H1 (cell line): Measurements from ENCODE around the gene MLC1. TPM values are rescaled to one million over a fixed set of nuclear protein-coding genes. Genes with fewer than 3 reads are reported as not detected.
A peak's percentile ranks its signal among the peaks of the same experiment; 100 is the strongest.

ENCODE experiments used
- CTCF ChIA-PET: fragments of 300-600 bp; sonication (Branson Sonifier 250); formaldehyde crosslinking; loops from one replicate; lab custom pipeline; 2021; ENCODE audit not compliant: partially characterized antibody; lab: Charles Lee
- POLR2A ChIA-PET: fragments of 300-600 bp; sonication (Branson Sonifier 250); formaldehyde crosslinking; loops from one replicate; lab custom pipeline; 2021; ENCODE audit warnings: inconsistent platforms; ENCODE audit not compliant: partially characterized antibody; lab: Charles Lee
- DNase-seq, 2 experiments: peaks; one replicate each; pipeline versions ENCODE4 v3.0.0 to v3.0.0-alpha.2; 2010 to 2022; ENCODE audit warnings: low spot score in 2 of 2, low read depth in 1 of 2, mixed read lengths in 1 of 2
- FAIRE-seq: peaks from 2 replicates; lab custom pipeline; 2011; peaks lifted over from hg19 to GRCh38; lab: Jason Lieb, UNC
- H2AFZ ChIP-seq: 2 replicates; pipeline ENCODE4 v1.8.1; 2012; ENCODE audit warnings: low read length, inconsistent platforms
- H2AK5ac ChIP-seq: 2 replicates; pipeline ENCODE4 v1.6.1; 2013; ENCODE audit warnings: low read depth, low read length
- H2BK120ac ChIP-seq: replicated peaks from 2 replicates; pipeline ENCODE3; 2013; ENCODE audit warnings: low read depth, low read length, inconsistent platforms
- H2BK12ac ChIP-seq: 2 replicates; pipeline ENCODE4 v1.6.1; 2013; ENCODE audit warnings: low read depth, low read length
- H2BK15ac ChIP-seq: 2 replicates; pipeline ENCODE4 v1.6.1; 2013; ENCODE audit warnings: low read length
- H2BK20ac ChIP-seq: 2 replicates; pipeline ENCODE4 v1.6.1; 2013; ENCODE audit warnings: low read length
- H2BK5ac ChIP-seq: 2 replicates; pipeline ENCODE4 v1.6.1; 2013; ENCODE audit warnings: low read depth, low read length
- H3K14ac ChIP-seq: 2 replicates; pipeline ENCODE4 v1.6.1; 2013; ENCODE audit warnings: inconsistent platforms; ENCODE audit not compliant: insufficient read length
- H3K18ac ChIP-seq: 2 replicates; pipeline ENCODE4 v1.6.1; 2013; ENCODE audit warnings: low read length; ENCODE audit errors: extremely low read depth
- H3K23ac ChIP-seq: 2 replicates; pipeline ENCODE4 v1.6.1; 2013; ENCODE audit warnings: inconsistent platforms; ENCODE audit not compliant: insufficient read length
- H3K23me2 ChIP-seq: 2 replicates; pipeline ENCODE4 v1.6.1; 2013; ENCODE audit warnings: low read depth, low read length
- H3K27ac ChIP-seq: 2 replicates; pipeline ENCODE4 v1.6.1; 2011; ENCODE audit warnings: low read depth, low read length, inconsistent platforms
- H3K27me3 ChIP-seq, 4 experiments: replicated peaks in 1 of 4; 1 replicate in 1 of 4; 2 replicates in 3 of 4; pipeline versions ENCODE4 v1.6.1 to v1.8.1; 2011 to 2013; ENCODE audit warnings: low read length in 3 of 4, mild to moderate bottlenecking in 3 of 4, inconsistent platforms in 2 of 4, mixed read lengths in 2 of 4, moderate library complexity in 1 of 4; ENCODE audit not compliant: control insufficient read depth in 3 of 4, insufficient read depth in 3 of 4; ENCODE audit errors: extremely low read depth in 1 of 4
- H3K36me3 ChIP-seq, 4 experiments: 2 replicates each; pipeline versions ENCODE4 v1.6.1 to v1.8.1; 2011 to 2013; ENCODE audit warnings: mild to moderate bottlenecking in 4 of 4, low read length in 3 of 4, moderate library complexity in 2 of 4, control low read depth in 1 of 4, inconsistent platforms in 1 of 4; ENCODE audit not compliant: insufficient read depth in 4 of 4, control insufficient read depth in 2 of 4
- H3K4ac ChIP-seq: replicated peaks from 2 replicates; pipeline ENCODE3; 2013; ENCODE audit warnings: low read length, low read depth, mixed read lengths, inconsistent platforms; ENCODE audit not compliant: insufficient read length
- H3K4me1 ChIP-seq, 4 experiments: replicated peaks in 1 of 4; 1 replicate in 1 of 4; 2 replicates in 3 of 4; pipeline versions ENCODE4 v1.6.1 to v1.8.1; 2011 to 2013; ENCODE audit warnings: low read length in 3 of 4, inconsistent platforms in 2 of 4, mixed read lengths in 1 of 4; ENCODE audit not compliant: insufficient read depth in 4 of 4, control insufficient read depth in 3 of 4
- H3K4me2 ChIP-seq, 2 experiments: 2 replicates each; pipeline versions ENCODE4 v1.6.1 to v1.8.1; 2011 to 2013; ENCODE audit warnings: low read depth in 2 of 2, low read length in 2 of 2, control low read depth in 1 of 2, inconsistent platforms in 1 of 2, mild to moderate bottlenecking in 1 of 2; ENCODE audit not compliant: insufficient read depth in 1 of 2
- H3K4me3 ChIP-seq, 4 experiments: fragments of 200-600, 300-600 bp in 1 of 4; sonication (generic), shearing (Covaris generic), sonication (Bioruptor Twin) in 1 of 4; 2 replicates each; pipeline versions ENCODE4 v1.5.1 to v1.8.1; 2011 to 2016; ENCODE audit warnings: low read length in 4 of 4, low read depth in 3 of 4, control low read depth in 2 of 4, inconsistent platforms in 2 of 4, mild to moderate bottlenecking in 2 of 4, mixed read lengths in 1 of 4, moderate library complexity in 1 of 4; ENCODE audit not compliant: insufficient read depth in 2 of 4; ENCODE audit errors: extremely low read depth in 1 of 4
- H3K56ac ChIP-seq: replicated peaks from 2 replicates; pipeline ENCODE3; 2013; ENCODE audit warnings: low read depth, mild to moderate bottlenecking, mixed read lengths, low read length, inconsistent platforms; ENCODE audit not compliant: insufficient read length
- H3K79me1 ChIP-seq: 2 replicates; pipeline ENCODE4 v1.6.1; 2013; ENCODE audit warnings: low read depth, low read length, control low read depth
- H3K79me2 ChIP-seq, 2 experiments: 2 replicates each; pipeline versions ENCODE4 v1.6.1 to v1.8.1; 2012 to 2013; ENCODE audit warnings: low read length in 2 of 2, mild to moderate bottlenecking in 2 of 2, inconsistent platforms in 1 of 2; ENCODE audit not compliant: insufficient read depth in 2 of 2, control insufficient read depth in 1 of 2
- H3K9ac ChIP-seq, 4 experiments: replicated peaks in 1 of 4; 1 replicate in 1 of 4; 2 replicates in 3 of 4; pipeline versions ENCODE4 v1.6.1 to v1.8.1; 2011 to 2013; ENCODE audit warnings: low read depth in 3 of 4, low read length in 3 of 4, control low read depth in 2 of 4, mild to moderate bottlenecking in 2 of 4, moderate library complexity in 2 of 4, inconsistent platforms in 1 of 4; ENCODE audit errors: extremely low read depth in 1 of 4
- H3K9me3 ChIP-seq, 2 experiments: 2 replicates each; pipeline versions ENCODE4 v1.6.1 to v1.8.1; 2012 to 2013; ENCODE audit warnings: mild to moderate bottlenecking in 2 of 2, moderate library complexity in 2 of 2, control low read depth in 1 of 2, inconsistent platforms in 1 of 2, low read depth in 1 of 2, low read length in 1 of 2, mixed read lengths in 1 of 2; ENCODE audit not compliant: insufficient read depth in 2 of 2
- H4K20me1 ChIP-seq, 2 experiments: replicated peaks in 1 of 2; 2 replicates each; pipeline versions ENCODE3 to v1.8.1; 2011 to 2013; ENCODE audit warnings: inconsistent platforms in 2 of 2, low read length in 2 of 2, mild to moderate bottlenecking in 1 of 2; ENCODE audit not compliant: insufficient read depth in 2 of 2, control insufficient read depth in 1 of 2
- H4K5ac ChIP-seq: 2 replicates; pipeline ENCODE4 v1.6.1; 2013; ENCODE audit warnings: low read length, low read depth, mixed read lengths, inconsistent platforms; ENCODE audit not compliant: insufficient read length
- H4K8ac ChIP-seq: 2 replicates; pipeline ENCODE4 v1.8.0; 2013; ENCODE audit warnings: mild to moderate bottlenecking, moderate library complexity, low read length, inconsistent platforms; ENCODE audit not compliant: insufficient read depth; ENCODE audit errors: extremely low read depth
- H4K91ac ChIP-seq: replicated peaks from 2 replicates; pipeline ENCODE3; 2013; ENCODE audit warnings: low read length, mixed read lengths, inconsistent platforms; ENCODE audit not compliant: insufficient read length
- ATF2 ChIP-seq: IDR thresholded peaks from 2 replicates; pipeline ENCODE4 v1.6.1; 2012; ENCODE audit warnings: low read length, inconsistent platforms
- BCL11A ChIP-seq, 2 experiments: IDR thresholded peaks; one replicate each; pipeline ENCODE4 v1.6.1; 2011; ENCODE audit warnings: low read depth in 2 of 2, low read length in 2 of 2, mild to moderate bottlenecking in 2 of 2
- CHD2 ChIP-seq: IDR thresholded peaks from 2 replicates; pipeline ENCODE4 v1.6.1; 2012; ENCODE audit warnings: low read length, improper control_type of control experiment
- SIRT6 ChIP-seq: IDR thresholded peaks from one replicate; pipeline ENCODE4 v1.7.1; 2012; ENCODE audit warnings: low read length, inconsistent platforms
- TAF1 ChIP-seq: IDR thresholded peaks from 2 replicates; pipeline ENCODE4 v1.6.1; 2011; ENCODE audit warnings: mild to moderate bottlenecking, low read depth, low read length
- TAF7 ChIP-seq: optimal IDR thresholded peaks from 2 replicates; pipeline ENCODE3; 2011; ENCODE audit warnings: low read depth, mild to moderate bottlenecking, inconsistent platforms, low read length, moderate library complexity, borderline replicate concordance
- WGBS, 2 experiments: shearing (Covaris generic) in 1 of 2; methylation state at CpG; one replicate each; pipeline versions ENCODE4 v1.1.6 to v1.1.7; 2013 to 2015; ENCODE audit warnings: low lambda C conversion rate in 2 of 2, mixed read lengths in 2 of 2, inconsistent platforms in 1 of 2, low coverage in 1 of 2, missing lambda C conversion rate in 1 of 2; ENCODE audit not compliant: insufficient replicate concordance in 2 of 2, insufficient coverage in 1 of 2, insufficient read length in 1 of 2; ENCODE audit errors: extremely low coverage in 1 of 2, missing lambda C conversion rate in 1 of 2; 5-methylcytosine and 5-hydroxymethylcytosine counted together
- polyA plus RNA-seq, 7 experiments: library from polyadenylated mRNA; depleted of rRNA in 3 of 7; stranded (reverse) in 5 of 7; unstranded in 2 of 7; fragments of >200 nt in 5 of 7; fragments of 200-250 nt in 2 of 7; gene quantifications; 1 replicate in 5 of 7; 2 replicates in 1 of 7; 4 replicates in 1 of 7; pipeline versions ENCODE4 v1.2.1 to v1.2.3, GENCODE V29; 2011 to 2013; ENCODE audit warnings: missing spikeins in 2 of 7, mixed read lengths in 2 of 7
- total RNA-seq: library from RNA; stranded (reverse); fragmentation: NEBNext Ultra II Directional; extraction: Animal tissue kit (Norgen Biotek cat#: 25700); gene quantifications from 2 replicates; pipeline ENCODE4 v1.2.1, GENCODE V29; 2021

MLC1 gene
- total and polyA plus RNA-seq, 2 of the 8 experiments (the other 6 are each of a cell fraction or from before 2014, with no cell fraction given) = 0.20 TPM; not detected in 1

DNA sequence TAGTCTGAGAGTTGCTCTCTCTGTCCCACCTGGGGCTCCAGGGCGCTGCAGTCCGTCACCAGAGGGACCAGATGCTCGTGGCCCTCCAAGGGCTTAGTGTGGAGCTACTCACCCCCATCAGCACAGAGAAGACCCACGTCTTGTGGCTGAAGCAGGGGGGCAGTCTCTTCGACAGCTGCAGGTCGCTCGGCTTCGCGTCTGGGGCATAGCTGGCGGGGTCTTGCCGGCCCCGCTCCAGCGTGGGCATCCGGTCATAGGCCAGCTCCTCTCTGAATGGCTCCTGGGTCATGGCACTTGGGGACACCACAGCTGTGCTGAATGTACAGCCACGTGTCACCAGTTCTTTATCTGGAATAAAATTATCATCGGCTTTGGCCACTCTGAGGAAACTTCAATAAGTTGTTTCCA, 608 bp downstream of the MLC1 start:
- Histone ChIP-seq H2BK12ac (no peak overlapping the region; the same call in 1 of the 2 replicates), H3K4me1 (peaks cover 0 to 14% (median 7%) of the 10 kb centered on the region in 4 experiments; a peak in 5 of 7 replicates), H3K79me1 (no peaks in the 10 kb centered on the region), H3K27me3 (no peaks in the 10 kb centered on the region; a peak in 2 of 7 replicates), H2BK120ac (no peak overlapping the region), H3K9ac (no peak overlapping the region), H2AK5ac (no peak overlapping the region), H4K5ac (no peak overlapping the region), H3K9me3 (no peaks in the 10 kb centered on the region), H3K23ac (no peak overlapping the region), H3K14ac (no peak overlapping the region), H3K27ac (no peak overlapping the region), H3K18ac (no peak overlapping the region), H3K56ac (no peak overlapping the region), H3K4me2 (0 out of 4 replicates have a peak overlapping the region, but pooled peaks of 1 of the 2 experiments have one; percentile 55), H2BK5ac (no peak overlapping the region), H4K20me1 (no peaks in the 10 kb centered on the region), H2BK15ac (0 out of 2 replicates have a peak overlapping the region, but pooled peaks have one; percentile 88), H3K36me3 (no peaks in the 10 kb centered on the region), H4K91ac (no peak overlapping the region), H3K4me3 (no peak overlapping the region), H3K23me2 (no peaks in the 10 kb centered on the region), H2BK20ac (no peak overlapping the region), H3K79me2 (no peaks in the 10 kb centered on the region), H3K4ac (no peak overlapping the region), H4K8ac (no peak overlapping the region), H2AFZ (no peak overlapping the region)
- TF ChIP-seq CHD2 = no peak
- no peak for TF ChIP-seq BCL11A (IDR thresholded peaks at IDR 0.05; ENCODE audit: low read depth in 2 of 2, low read length in 2 of 2)
- TF ChIP-seq TAF7 = no peak
- TF ChIP-seq TAF1 = no peak
- TF ChIP-seq SIRT6 = no peak
- no peak for TF ChIP-seq ATF2
- POLR2A ChIA-PET = interaction anchor here (1.5 kb wide), 1 partner anchor 163 kb away, joined by 3 read pairs; no protein-coding TSS in a partner anchor
- FAIRE-seq (no peak), DNase-seq (no peak)
- 87% methylated on average over 16 of the region's 16 CpGs; no CpG with 5 or more reads in 1 of the 2 experiments for WGBS, 2 experiments
- CTCF ChIA-PET = interaction anchor here (1.2 to 2.4 kb wide), 5 partner anchors 10 to 122 kb away, joined by 3 to 9 read pairs (median 3); no protein-coding TSS in a partner anchor
